Esophagus squamous epithelium (tissue), 5 donors: ENCODE results near the gene OR5AU1. TPM values are rescaled to one million over a fixed set of nuclear protein-coding genes. Genes with fewer than 3 reads are reported as not detected.

Experiments used
- DNase-seq: peaks from one replicate; lab custom pipeline; 2025; lab: John Stamatoyannopoulos, UW
- H3K27ac ChIP-seq, 4 donors: fragments of 200-600 bp; sonication (generic); one replicate each; pipeline ENCODE4 v1.5.1; 2016 to 2019; ENCODE audit warnings: mild to moderate bottlenecking in 1 of 4
- H3K27me3 ChIP-seq, 4 donors: fragments of 200-600 bp; sonication (generic); 1 replicate in 3 of 4; 2 replicates in 1 of 4; pipeline versions ENCODE4 v1.5.1 to v1.6.0; 2017 to 2021; ENCODE audit warnings: antibody characterized with exemption in 1 of 4
- H3K36me3 ChIP-seq, 3 donors: fragments of 200-600 bp; sonication (generic); one replicate each; pipeline ENCODE4 v1.5.1; 2016 to 2019
- H3K4me1 ChIP-seq, 3 donors: fragments of 200-600 bp; sonication (generic); one replicate each; pipeline ENCODE4 v1.5.1; 2017 to 2019
- H3K4me3 ChIP-seq, 4 donors: fragments of 200-600 bp; sonication (generic); 1 replicate in 3 of 4; 2 replicates in 1 of 4; pipeline ENCODE4 v1.5.1; 2016 to 2019; ENCODE audit warnings: mild to moderate bottlenecking in 2 of 4, moderate library complexity in 1 of 4
- H3K9me3 ChIP-seq, 3 donors: fragments of 200-600 bp; sonication (generic); one replicate each; pipeline ENCODE4 v1.5.1; 2016 to 2019
- CTCF ChIP-seq, 6 experiments: fragments of 450-650 bp in 4 of 6; fragments of 200-600 bp in 2 of 6; sonication (generic) in 2 of 6; IDR thresholded peaks; one replicate each; pipeline ENCODE4 v1.5.1; 2016 to 2019; ENCODE audit warnings: antibody characterized with exemption in 6 of 6, mild to moderate bottlenecking in 4 of 6, moderate library complexity in 4 of 6
- POLR2A ChIP-seq, 4 donors: fragments of 450-650 bp; IDR thresholded peaks; one replicate each; pipeline ENCODE4 v1.6.1; 2017; ENCODE audit warnings: antibody characterized with exemption in 4 of 4, mild to moderate bottlenecking in 4 of 4, moderate library complexity in 3 of 4
- WGBS, 2 donors: methylation state at CpG; one replicate each; pipeline ENCODE4 v1.1.5; 2018; 5-methylcytosine and 5-hydroxymethylcytosine counted together
- intact Hi-C: fragments of 100-400 bp; cut with DNase I; formaldehyde crosslinking; loops from one replicate; pipeline ENCODE4 v1.15.0; 2022
- total RNA-seq, 4 donors: library from RNA; depleted of rRNA; stranded (reverse); fragments of >200 nt; gene quantifications; one replicate each; pipeline ENCODE4 v1.1.0, GENCODE V29; 2016
- donor health status: DM: yes; HTN: yes; CAD: no.

The OR5AU1 gene
- total RNA-seq, 4 donors from 2014 or later: not detected

- Histone ChIP-seq H3K27ac (no peak overlapping the region), H3K27me3 (no peaks in the 10 kb centered on the region), H3K4me3 (no peak overlapping the region), H3K9me3 (no peaks in the 10 kb centered on the region), H3K36me3 (no peaks in the 10 kb centered on the region), H3K4me1 (peaks cover 0 to 8% (median 0%) of the 10 kb centered on the region in 3 donors)
- WGBS, 2 donors: 60 to 75% methylated on average over 6 of the region's 6 CpGs
- TF ChIP-seq POLR2A (IDR thresholded peaks at IDR 0.05) (no peak), CTCF (IDR thresholded peaks at IDR 0.05) (no peak)
- DNase-seq: no peak
- intact Hi-C loops: no loop called here
Observed at GRCh38 chr14:21120686-21121085, 35.2 kb downstream of the OR5AU1 start.

- Histone ChIP-seq H3K27me3 (no peaks in the 10 kb centered on the region), H3K36me3 (no peaks in the 10 kb centered on the region), H3K27ac (no peak overlapping the region), H3K9me3 (no peaks in the 10 kb centered on the region), H3K4me1 (peaks cover 0 to 8% (median 0%) of the 10 kb centered on the region in 3 donors), H3K4me3 (no peak overlapping the region)
- 94% methylated on average over 3 of the region's 3 CpGs for WGBS, 2 donors
- intact Hi-C loops: no loop called here
- DNase-seq: no peak
- no peak for TF ChIP-seq CTCF (IDR thresholded peaks at IDR 0.05)
Observed at GRCh38 chr14:21118933-21119332, 36.9 kb downstream of the OR5AU1 start.

- Histone ChIP-seq H3K27me3 (no peaks in the 10 kb centered on the region), H3K4me1 (peaks cover 0 to 25% (median 0%) of the 10 kb centered on the region in 3 donors), H3K27ac (no peak overlapping the region), H3K36me3 (no peaks in the 10 kb centered on the region), H3K9me3 (no peaks in the 10 kb centered on the region), H3K4me3 (no peak overlapping the region)
- DNase-seq: no peak
- TF ChIP-seq CTCF (IDR thresholded peaks at IDR 0.05) (no peak), POLR2A (IDR thresholded peaks at IDR 0.05) (no peak)
- intact Hi-C loops: no loop called here
- WGBS, 2 donors: 90 to 100% methylated on average over 1 to 2 of the region's 2 CpGs
Observed at GRCh38 chr14:21113369-21113768, 42.5 kb downstream of the OR5AU1 start.

GRCh38 chr14:21112255-21112654 lies 43.6 kb downstream of the OR5AU1 start:
- Histone ChIP-seq H3K27me3 (no peaks in the 10 kb centered on the region), H3K9me3 (no peaks in the 10 kb centered on the region), H3K27ac (peak overlapping the region in 1 of 4 donors; percentile 58), H3K4me3 (no peak overlapping the region), H3K4me1 (peaks cover under 1 to 36% (median 2%) of the 10 kb centered on the region in 3 donors), H3K36me3 (no peaks in the 10 kb centered on the region)
- DNase-seq: no peak
- WGBS, 2 donors: 24 to 51% methylated on average over 4 of the region's 4 CpGs
- intact Hi-C loops: no loop called here
- TF ChIP-seq CTCF (IDR thresholded peaks at IDR 0.05) (no peak), POLR2A (IDR thresholded peaks at IDR 0.05) (no peak)

GRCh38 chr14:21109377-21110138 lies 46.3 kb downstream of the OR5AU1 start:
- 53 to 60% methylated on average over 6 of the region's 6 CpGs for WGBS, 2 donors

More at GRCh38 chr14:21109377-21110138, 46.3 kb downstream of the OR5AU1 start:
- Histone ChIP-seq H3K36me3 (no peaks in the 10 kb centered on the region), H3K27ac (peak overlapping the region in 2 of 4 donors; percentile 1 to 98), H3K4me3 (no peak overlapping the region), H3K9me3 (no peaks in the 10 kb centered on the region), H3K4me1 (peaks cover 25 to 63% (median 27%) of the 10 kb centered on the region in 3 donors), H3K27me3 (no peaks in the 10 kb centered on the region)
- DNase-seq: no peak
- TF ChIP-seq POLR2A (IDR thresholded peaks at IDR 0.05) (no peak), CTCF (IDR thresholded peaks at IDR 0.05) (no peak)
- intact Hi-C loops: no loop called here
